Common myeloid progenitor, CD34-positive (primary cell): ENCODE results near the gene VPS52.

ENCODE experiments used
- CTCF ChIA-PET: fragments of 350-600 bp; sonication (Branson Sonifier 250); formaldehyde crosslinking; loops from one replicate; lab custom pipeline; 2021; ENCODE audit warnings: antibody characterized with exemption; lab: Charles Lee
- POLR2A ChIA-PET: fragments of 350-600 bp; sonication (Branson Sonifier 250); formaldehyde crosslinking; loops from one replicate; lab custom pipeline; 2021; ENCODE audit warnings: antibody characterized with exemption; lab: Charles Lee
- DNase-seq, 3 donors: peaks; one replicate each; pipeline versions ENCODE4 v3.0.0 to v3.0.0-alpha.2; 2013
- H3K27ac ChIP-seq, 2 experiments: 1 replicate in 1 of 2; 2 replicates in 1 of 2; pipeline ENCODE4 v1.7.0; 2013; ENCODE audit warnings: inconsistent platforms in 2 of 2, low read length in 2 of 2, mild to moderate bottlenecking in 2 of 2, low read depth in 1 of 2, moderate library complexity in 1 of 2; ENCODE audit not compliant: severe bottlenecking in 2 of 2, insufficient read depth in 1 of 2, poor library complexity in 1 of 2
- H3K27me3 ChIP-seq, 5 experiments: replicated peaks in 2 of 5; 1 replicate in 3 of 5; 2 replicates in 2 of 5; pipeline versions ENCODE4 v1.6.1 to v1.7.0; 2013; ENCODE audit warnings: low read length in 4 of 5, mild to moderate bottlenecking in 2 of 5, moderate library complexity in 2 of 5, inconsistent platforms in 1 of 5; ENCODE audit not compliant: insufficient read depth in 5 of 5, control insufficient read depth in 4 of 5
- H3K36me3 ChIP-seq, 4 experiments: 1 replicate in 2 of 4; 2 replicates in 2 of 4; pipeline versions ENCODE4 v1.6.1 to v1.7.0; 2013; ENCODE audit warnings: low read length in 3 of 4, control low read depth in 1 of 4, mild to moderate bottlenecking in 1 of 4; ENCODE audit not compliant: control insufficient read depth in 4 of 4, insufficient read depth in 4 of 4
- H3K4me1 ChIP-seq, 4 experiments: 1 replicate in 3 of 4; 2 replicates in 1 of 4; pipeline versions ENCODE4 v1.6.1 to v1.7.1; 2013; ENCODE audit warnings: low read length in 3 of 4, mild to moderate bottlenecking in 3 of 4, control low read depth in 1 of 4, inconsistent platforms in 1 of 4, moderate library complexity in 1 of 4; ENCODE audit not compliant: control insufficient read depth in 4 of 4, insufficient read depth in 4 of 4; ENCODE audit errors: control extremely low read depth in 1 of 4
- H3K4me3 ChIP-seq, 7 experiments: 1 replicate in 4 of 7; 2 replicates in 3 of 7; pipeline versions ENCODE4 v1.5.1 to v1.7.0; 2013; ENCODE audit warnings: mild to moderate bottlenecking in 7 of 7, low read length in 6 of 7, moderate library complexity in 6 of 7, inconsistent platforms in 2 of 7, low read depth in 2 of 7, control low read depth in 1 of 7; ENCODE audit not compliant: insufficient read depth in 4 of 7, control insufficient read depth in 1 of 7; ENCODE audit errors: extremely low read depth in 1 of 7
- H3K9me3 ChIP-seq, 5 experiments: 1 replicate in 4 of 5; 2 replicates in 1 of 5; pipeline versions ENCODE4 v1.6.1 to v1.7.1; 2013; ENCODE audit warnings: low read length in 4 of 5, mild to moderate bottlenecking in 2 of 5, inconsistent platforms in 1 of 5, low read depth in 1 of 5, moderate library complexity in 1 of 5; ENCODE audit not compliant: control insufficient read depth in 4 of 5, insufficient read depth in 2 of 5; ENCODE audit errors: control extremely low read depth in 1 of 5
- WGBS: methylation state at CpG from one replicate; pipeline ENCODE4 v1.1.5; 2013; ENCODE audit not compliant: insufficient coverage; 5-methylcytosine and 5-hydroxymethylcytosine counted together

VPS52 gene

DNA sequence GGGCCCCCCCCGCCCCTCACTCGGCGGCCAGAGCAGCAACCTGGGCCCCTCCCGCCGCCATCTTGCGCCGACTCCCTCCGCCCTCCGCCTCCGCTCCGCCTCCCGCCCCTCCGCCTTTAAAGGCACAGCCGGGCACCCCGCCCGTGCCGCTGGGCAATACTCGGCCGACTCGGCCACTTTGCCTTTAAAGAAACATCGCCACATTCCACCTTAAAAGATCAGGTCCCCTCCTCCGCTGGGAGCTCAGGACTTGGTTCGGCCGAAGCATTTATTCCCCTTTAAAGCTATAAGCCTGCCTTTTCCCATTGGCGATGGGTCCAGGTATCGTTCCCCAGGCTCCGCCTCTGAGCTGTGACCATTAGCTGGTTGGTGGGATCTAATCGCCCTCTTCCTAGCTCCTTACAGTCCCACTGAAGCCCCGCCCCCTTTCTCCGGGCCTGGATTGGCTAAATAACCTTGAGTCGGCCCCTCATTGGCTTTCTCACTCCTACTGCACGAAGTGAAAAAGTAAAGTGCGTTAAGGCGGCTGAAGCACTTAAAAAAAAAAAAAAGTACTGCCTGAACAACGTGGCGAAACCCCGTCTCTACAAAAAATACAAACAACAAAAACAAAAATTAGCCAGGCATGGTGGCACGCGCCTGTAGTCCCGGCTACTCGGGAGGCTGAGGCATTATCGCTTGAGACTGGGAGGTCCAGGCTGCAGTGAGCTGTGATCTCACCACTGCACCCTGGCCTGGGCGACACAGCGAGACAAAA lies 46.2 kb upstream of the VPS52 start, which contains the start of gene ZBTB22:
Gene ZBTB22, minus strand, starts transcription at position 76 of the 757 bp plus-strand sequence. CDS start 828 bp downstream, outside the sequence.
- CTCF ChIA-PET: interaction anchor here (0.7 to 3.7 kb wide), 10 partner anchors 10 to 105 kb away, joined by 3 to 18 read pairs (median 3); partner anchors contain the start of genes RGL2, RPS18 and VPS52
- peak; percentile 99 to 100 (median 99) for DNase-seq
- Histone ChIP-seq H3K36me3 (peaks cover 8 to 39% (median 29%) of the 10 kb centered on the region in 4 experiments), H3K9me3 (no peaks in the 10 kb centered on the region), H3K27ac (peak within 1 kb of the TSS; percentile 50 to 84), H3K4me3 (peak within 1 kb of the TSS; percentile 72 to 91 (median 84)), H3K27me3 (no peaks in the 10 kb centered on the region), H3K4me1 (peaks cover 3 to 73% (median 46%) of the 10 kb centered on the region in 4 experiments)
- WGBS: 9% methylated on average over 19 of the region's 44 CpGs
- POLR2A ChIA-PET: interaction anchor here (0.6 to 1.4 kb wide), 5 partner anchors 19 to 346 kb away, joined by 3 to 7 read pairs (median 4); partner anchors contain the start of genes RGL2, RPS18 and VPS52

DNA sequence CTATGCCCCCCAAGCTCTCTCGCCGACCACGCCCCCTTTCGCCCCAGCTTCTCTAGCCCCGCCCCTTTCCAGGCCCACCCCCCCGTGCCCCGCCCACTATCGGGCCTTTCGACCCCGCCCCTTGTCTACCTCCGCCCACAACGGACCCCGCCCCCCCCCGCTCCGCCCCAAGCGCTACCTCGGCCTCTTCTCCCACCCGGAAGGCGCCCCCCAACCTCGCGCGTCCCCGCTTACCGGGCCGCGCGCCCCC lies 45.7 kb upstream of the VPS52 start:
- Histone ChIP-seq H3K27ac (no peak overlapping the region), H3K27me3 (no peaks in the 10 kb centered on the region), H3K4me3 (peak overlapping the region in 5 of 7 experiments; percentile 52 to 91 (median 84)), H3K9me3 (no peaks in the 10 kb centered on the region), H3K4me1 (peaks cover 3 to 77% (median 49%) of the 10 kb centered on the region in 4 experiments), H3K36me3 (peaks cover 8 to 39% (median 29%) of the 10 kb centered on the region in 4 experiments)
- CTCF ChIA-PET: interaction anchor here (0.7 to 3.7 kb wide), 8 partner anchors 9 to 46 kb away, joined by 3 to 18 read pairs (median 4); partner anchors contain the start of genes RGL2, RPS18 and VPS52
- POLR2A ChIA-PET: interaction anchor here (0.6 to 1.4 kb wide), 5 partner anchors 18 to 345 kb away, joined by 3 to 7 read pairs (median 4); partner anchors contain the start of genes RGL2, RPS18 and VPS52
- DNase-seq: no peak
- WGBS: 0% methylated on average over 6 of the region's 27 CpGs

DNA sequence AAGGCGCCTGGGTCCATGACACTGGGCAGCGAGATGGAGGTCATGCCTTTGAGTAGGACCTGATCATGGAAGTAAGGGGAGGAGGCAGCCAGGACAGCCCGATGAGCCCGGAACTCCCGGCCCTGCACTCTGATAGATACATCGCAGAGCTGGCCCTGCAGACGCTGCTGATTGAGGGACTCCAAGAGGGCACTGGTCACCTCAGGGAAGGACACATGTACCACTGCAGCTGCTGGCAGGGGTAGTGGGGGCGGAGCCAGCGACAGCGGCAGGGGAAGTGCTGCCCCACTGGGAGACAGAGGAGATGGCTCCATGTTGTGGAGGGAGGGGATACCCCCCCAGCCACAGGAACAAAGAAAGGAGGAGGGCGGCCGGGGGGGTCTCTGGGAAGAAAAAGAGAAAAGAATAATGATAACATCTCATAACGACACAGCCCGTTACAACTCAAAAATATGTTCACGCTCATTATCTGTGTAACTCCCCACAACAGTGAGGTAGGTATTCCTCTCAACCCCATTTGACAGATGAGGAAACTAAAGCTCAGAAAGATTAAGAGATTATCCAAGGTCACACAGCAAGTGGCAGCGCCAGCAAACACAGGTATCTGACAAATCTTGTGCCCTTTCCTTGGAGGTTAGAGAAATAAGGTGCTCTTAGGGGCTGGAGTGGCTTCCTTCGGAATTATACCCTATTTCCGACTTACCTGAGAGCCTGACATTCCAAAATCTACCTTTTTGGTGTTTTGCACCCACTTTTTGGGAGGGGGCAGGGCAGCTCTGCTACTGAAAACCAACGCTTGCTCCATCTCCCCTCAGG lies 45.1 kb upstream of the VPS52 start:
- Histone ChIP-seq H3K4me1 (peaks cover 3 to 78% (median 50%) of the 10 kb centered on the region in 4 experiments), H3K9me3 (no peaks in the 10 kb centered on the region), H3K27me3 (no peaks in the 10 kb centered on the region), H3K27ac (no peak overlapping the region), H3K4me3 (peak overlapping the region in 5 of 7 experiments; percentile 21 to 91 (median 52)), H3K36me3 (peaks cover 8 to 38% (median 30%) of the 10 kb centered on the region in 4 experiments)
- POLR2A ChIA-PET: interaction anchor here (0.5 to 1.4 kb wide), 4 partner anchors 18 to 108 kb away, joined by 3 to 7 read pairs (median 4); partner anchors contain the start of genes RGL2, RPS18 and VPS52
- WGBS: 87% methylated on average over 17 of the region's 19 CpGs
- peak in 1 of 3 donors; percentile 21 for DNase-seq
- CTCF ChIA-PET: interaction anchor here (0.7 to 3.7 kb wide), 5 partner anchors 8 to 45 kb away, joined by 3 to 18 read pairs (median 6); partner anchors contain the start of genes RGL2, RPS18 and VPS52

DNA sequence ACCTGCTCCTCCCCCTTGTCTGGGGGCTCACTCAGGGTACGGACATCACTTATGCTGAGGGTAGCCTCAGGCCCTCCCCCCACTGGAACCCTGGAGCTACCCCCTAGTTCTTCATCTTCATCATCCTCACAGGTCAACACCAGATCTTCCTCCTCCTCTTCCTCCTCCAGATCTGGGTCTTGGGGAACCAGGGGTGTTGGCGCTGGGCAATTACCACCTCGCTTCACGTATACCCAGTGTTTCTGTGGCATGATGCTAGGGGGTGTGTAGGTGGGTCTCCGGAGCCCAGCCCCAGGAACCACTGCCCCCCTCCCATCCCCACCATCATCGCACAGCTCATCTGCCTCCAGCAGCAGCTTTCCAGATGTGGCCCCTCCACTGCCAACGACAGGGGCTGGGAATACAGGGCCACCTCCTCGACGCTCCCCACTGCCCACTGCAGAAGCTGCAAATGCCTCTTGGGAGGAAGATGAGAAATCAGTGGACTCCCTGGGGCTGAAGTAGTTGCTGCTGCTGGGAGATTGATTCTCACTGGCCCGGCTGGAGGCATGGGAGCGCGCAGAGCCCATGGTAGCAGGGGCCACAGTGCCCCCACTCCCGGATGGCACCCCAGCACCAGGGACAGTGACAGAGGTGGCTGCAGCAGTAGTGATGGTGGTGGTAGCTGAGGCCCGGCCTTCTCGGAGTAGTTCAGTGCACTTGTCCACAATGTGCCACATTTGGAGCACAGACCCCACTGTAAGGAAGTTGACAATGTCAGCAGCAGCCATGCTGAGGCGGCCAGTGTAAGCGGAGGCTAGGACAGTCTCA lies 44.3 kb upstream of the VPS52 start:
- H3K27ac ChIP-seq: no peak overlapping the region
- peaks cover 3 to 73% (median 47%) of the 10 kb centered on the region in 4 experiments for H3K4me1 ChIP-seq
- 94% methylated on average over 10 of the region's 17 CpGs for WGBS
- H3K27me3 ChIP-seq: no peaks in the 10 kb centered on the region
- POLR2A ChIA-PET: interaction anchor here (0.5 kb wide), 1 partner anchor 109 kb away, joined by 3 read pairs; no protein-coding TSS in a partner anchor
- H3K36me3 ChIP-seq: peaks cover 8 to 38% (median 26%) of the 10 kb centered on the region in 4 experiments
- no peak for DNase-seq
- no peak overlapping the region for H3K4me3 ChIP-seq
- H3K9me3 ChIP-seq: no peaks in the 10 kb centered on the region
- CTCF ChIA-PET: interaction anchor here (1.0 to 3.7 kb wide), 2 partner anchors 27 to 29 kb away, joined by 3 to 18 read pairs; partner anchors contain the start of genes PFDN6 and WDR46

DNA sequence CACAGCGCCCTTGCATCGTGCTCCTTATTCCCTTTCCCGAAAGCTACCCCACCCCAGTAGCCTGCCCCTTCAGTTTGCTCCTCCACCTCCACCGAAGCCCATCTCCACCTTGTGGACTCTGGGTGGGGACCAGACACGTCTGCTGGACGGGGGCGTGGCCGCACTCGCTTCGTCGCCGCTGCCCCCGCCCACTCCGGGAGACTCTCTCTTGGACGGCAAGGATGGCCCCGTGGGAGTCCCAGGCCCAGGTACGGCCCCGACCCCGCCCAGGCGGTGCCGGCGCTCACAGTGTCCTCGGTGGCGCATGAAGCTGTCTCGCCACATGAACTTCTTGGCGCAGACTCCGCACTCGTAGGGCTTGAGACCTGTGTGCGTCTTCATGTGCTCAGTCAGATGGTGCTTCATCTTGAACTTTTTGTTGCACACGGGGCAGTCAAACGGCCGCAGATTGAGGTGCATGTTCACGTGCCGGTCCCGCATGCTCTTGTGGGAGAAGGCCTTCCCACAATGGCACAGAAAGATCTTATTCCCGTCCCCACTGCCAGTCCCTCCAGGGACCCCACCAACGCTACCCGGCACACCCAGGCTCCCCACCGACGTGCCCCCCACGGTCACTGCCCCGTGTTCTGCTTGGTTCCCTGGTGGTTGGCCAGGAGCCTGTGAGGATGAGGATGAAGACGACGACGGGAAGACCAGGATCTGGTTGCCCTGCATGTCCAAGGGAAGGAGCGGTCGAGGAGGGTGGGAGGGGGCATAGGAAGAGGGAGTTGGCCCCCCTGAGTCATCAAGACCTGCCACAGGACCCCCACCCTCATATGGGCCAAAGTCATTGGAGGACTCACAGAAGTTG lies 43.5 kb upstream of the VPS52 start:
- peaks cover 2 to 33% (median 22%) of the 10 kb centered on the region in 4 experiments for H3K36me3 ChIP-seq
- no peaks in the 10 kb centered on the region for H3K9me3 ChIP-seq
- no peaks in the 10 kb centered on the region for H3K27me3 ChIP-seq
- H3K27ac ChIP-seq: peak overlapping the region; percentile 93 to 95
- DNase-seq: peak in 1 of 3 donors; percentile 8
- ChIA-PET POLR2A (interaction anchor here (2.8 kb wide), 1 partner anchor 16 kb away, joined by 18 read pairs; the partner anchor contains the start of gene RGL2), CTCF (interaction anchor here (0.6 to 1.0 kb wide), 2 partner anchors 26 to 55 kb away, joined by 3 read pairs; partner anchors contain the start of genes PFDN6 and WDR46)
- peaks cover 3 to 66% (median 45%) of the 10 kb centered on the region in 4 experiments for H3K4me1 ChIP-seq
- H3K4me3 ChIP-seq: peak overlapping the region; percentile 92 to 99 (median 96)
- WGBS: 77% methylated on average over 33 of the region's 47 CpGs
